Astrocyte (in vitro differentiated cells and primary cell): ENCODE results near the gene FBXW9. TPM values are rescaled to one million over a fixed set of nuclear protein-coding genes. Genes with fewer than 3 reads are reported as not detected.

Experiments used
- DNase-seq: peaks from one replicate; pipeline ENCODE4 v3.0.0-alpha.2; 2010; ENCODE audit warnings: low read depth
- FAIRE-seq: peaks from 2 replicates; lab custom pipeline; 2011; peaks lifted over from hg19 to GRCh38; lab: Jason Lieb, UNC
- H2AFZ ChIP-seq: 2 replicates; pipeline ENCODE4 v1.6.0; 2012; ENCODE audit warnings: low read depth, low read length, inconsistent platforms
- H3K27ac ChIP-seq: 2 replicates; pipeline ENCODE4 v1.5.1; 2011; ENCODE audit warnings: low read depth, low read length, inconsistent platforms
- H3K27me3 ChIP-seq: 2 replicates; pipeline ENCODE4 v1.6.0; 2011; ENCODE audit warnings: low read length, inconsistent platforms; ENCODE audit not compliant: insufficient read depth
- H3K36me3 ChIP-seq: 2 replicates; pipeline ENCODE4 v1.5.1; 2011; ENCODE audit warnings: low read length, inconsistent platforms; ENCODE audit not compliant: insufficient read depth
- H3K4me1 ChIP-seq: 2 replicates; pipeline ENCODE4 v1.5.1; 2011; ENCODE audit warnings: low read length, inconsistent platforms; ENCODE audit not compliant: insufficient read depth
- H3K4me2 ChIP-seq: 2 replicates; pipeline ENCODE4 v1.6.0; 2012; ENCODE audit warnings: low read length, inconsistent platforms
- H3K4me3 ChIP-seq: 2 replicates; pipeline ENCODE4 v1.5.1; 2011; ENCODE audit warnings: low read depth, mild to moderate bottlenecking, low read length, inconsistent platforms; ENCODE audit not compliant: insufficient read depth
- H3K79me2 ChIP-seq: 2 replicates; pipeline ENCODE4 v1.6.0; 2012; ENCODE audit warnings: mild to moderate bottlenecking, low read length, inconsistent platforms; ENCODE audit not compliant: insufficient read depth
- H3K9ac ChIP-seq: 2 replicates; pipeline ENCODE4 v1.6.0; 2012; ENCODE audit warnings: mild to moderate bottlenecking, low read length, inconsistent platforms
- H3K9me3 ChIP-seq: 2 replicates; pipeline ENCODE4 v1.5.1; 2012; ENCODE audit warnings: low read depth, mild to moderate bottlenecking, low read length, inconsistent platforms; ENCODE audit not compliant: insufficient read depth
- H4K20me1 ChIP-seq: 2 replicates; pipeline ENCODE4 v1.6.0; 2012; ENCODE audit warnings: low read length, inconsistent platforms; ENCODE audit not compliant: insufficient read depth
- H3K27ac Mint-ChIP-seq: one replicate; pipeline ENCODE4 v1.8.0; 2021; ENCODE audit warnings: mild to moderate bottlenecking, mixed read lengths; ENCODE audit not compliant: unreplicated experiment
- H3K27me3 Mint-ChIP-seq: one replicate; pipeline ENCODE4 v1.8.0; 2021; ENCODE audit warnings: low read depth, mixed read lengths; ENCODE audit not compliant: unreplicated experiment
- H3K36me3 Mint-ChIP-seq: one replicate; pipeline ENCODE4 v1.8.0; 2021; ENCODE audit warnings: low read depth, mixed read lengths; ENCODE audit not compliant: unreplicated experiment
- H3K4me1 Mint-ChIP-seq: one replicate; pipeline ENCODE4 v1.8.0; 2021; ENCODE audit warnings: low read depth, mixed read lengths; ENCODE audit not compliant: unreplicated experiment
- H3K4me3 Mint-ChIP-seq: one replicate; pipeline ENCODE4 v1.8.0; 2021; ENCODE audit warnings: mild to moderate bottlenecking, moderate library complexity, mixed read lengths; ENCODE audit not compliant: unreplicated experiment
- H3K9me3 Mint-ChIP-seq: one replicate; pipeline ENCODE4 v1.8.0; 2021; ENCODE audit warnings: mild to moderate bottlenecking, mixed read lengths; ENCODE audit not compliant: unreplicated experiment
- EZH2 ChIP-seq: IDR thresholded peaks from 2 replicates; pipeline ENCODE4 v1.6.1; 2012; ENCODE audit warnings: mild to moderate bottlenecking, low read length, inconsistent platforms; ENCODE audit not compliant: insufficient read depth
- total RNA-seq: library from RNA; stranded (reverse); gene quantifications from 2 replicates; pipeline ENCODE4 v1.2.1, GENCODE V29; 2021
- TF ChIP-seq, protein P1 (sequence below): IDR thresholded peaks from 2 replicates; pipeline ENCODE4 v1.5.1; 2011; ENCODE audit warnings: low read depth, mild to moderate bottlenecking, inconsistent platforms, low read length, moderate library complexity; ENCODE audit not compliant: insufficient read depth

FBXW9 gene
- total RNA-seq, 1 donor from 2014 or later = 9.9 TPM

DNA sequence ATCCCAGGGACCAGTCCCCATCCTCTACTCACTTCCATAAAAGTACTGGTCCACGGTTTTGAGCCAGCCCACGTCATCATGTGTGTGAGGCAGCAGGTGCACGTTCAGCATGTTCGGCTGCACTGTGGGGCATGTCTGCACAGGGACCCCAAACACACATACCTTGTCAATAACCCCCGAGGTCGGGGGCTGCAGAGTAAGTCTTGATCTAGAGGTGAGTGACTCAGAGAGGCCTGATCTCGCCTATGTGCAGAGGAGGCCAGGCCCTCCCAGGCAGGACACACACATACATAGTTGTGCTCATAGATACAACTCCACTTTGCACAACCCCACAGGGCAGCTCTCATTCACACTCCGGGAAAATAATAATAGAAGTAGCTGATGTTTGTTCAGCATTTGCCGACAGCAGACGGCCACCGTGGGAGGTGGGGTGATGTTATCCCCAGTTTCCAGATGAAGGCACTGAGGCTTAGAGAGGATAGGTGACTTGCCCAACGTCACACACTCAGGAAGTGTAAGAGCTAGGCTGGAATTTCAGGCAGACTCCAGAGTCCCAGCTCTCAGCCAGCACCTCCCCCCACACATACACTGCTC is 30.7 kb downstream of the FBXW9 start:
- H3K4me3 Mint-ChIP-seq = peak overlapping the region; percentile 98
- TF ChIP-seq EZH2 = no peak
- TF ChIP-seq, protein P1, sequence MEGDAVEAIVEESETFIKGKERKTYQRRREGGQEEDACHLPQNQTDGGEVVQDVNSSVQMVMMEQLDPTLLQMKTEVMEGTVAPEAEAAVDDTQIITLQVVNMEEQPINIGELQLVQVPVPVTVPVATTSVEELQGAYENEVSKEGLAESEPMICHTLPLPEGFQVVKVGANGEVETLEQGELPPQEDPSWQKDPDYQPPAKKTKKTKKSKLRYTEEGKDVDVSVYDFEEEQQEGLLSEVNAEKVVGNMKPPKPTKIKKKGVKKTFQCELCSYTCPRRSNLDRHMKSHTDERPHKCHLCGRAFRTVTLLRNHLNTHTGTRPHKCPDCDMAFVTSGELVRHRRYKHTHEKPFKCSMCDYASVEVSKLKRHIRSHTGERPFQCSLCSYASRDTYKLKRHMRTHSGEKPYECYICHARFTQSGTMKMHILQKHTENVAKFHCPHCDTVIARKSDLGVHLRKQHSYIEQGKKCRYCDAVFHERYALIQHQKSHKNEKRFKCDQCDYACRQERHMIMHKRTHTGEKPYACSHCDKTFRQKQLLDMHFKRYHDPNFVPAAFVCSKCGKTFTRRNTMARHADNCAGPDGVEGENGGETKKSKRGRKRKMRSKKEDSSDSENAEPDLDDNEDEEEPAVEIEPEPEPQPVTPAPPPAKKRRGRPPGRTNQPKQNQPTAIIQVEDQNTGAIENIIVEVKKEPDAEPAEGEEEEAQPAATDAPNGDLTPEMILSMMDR = no peak
- H3K27ac ChIP-seq = no peak overlapping the region
- no peaks in the 10 kb centered on the region for H3K27me3 Mint-ChIP-seq
- peak overlapping the region; percentile 95 for H3K4me3 ChIP-seq
- no peaks in the 10 kb centered on the region for H3K9me3 ChIP-seq
- H3K4me1 Mint-ChIP-seq = peaks cover 23% of the 10 kb centered on the region
- no peak for DNase-seq
- H3K79me2 ChIP-seq = peaks cover 54% of the 10 kb centered on the region
- H3K4me1 ChIP-seq = peaks cover 21% of the 10 kb centered on the region
- H3K36me3 ChIP-seq = peaks cover 2% of the 10 kb centered on the region
- H3K27ac Mint-ChIP-seq = peak overlapping the region; percentile 84
- H3K36me3 Mint-ChIP-seq = peaks cover 7% of the 10 kb centered on the region
- no peaks in the 10 kb centered on the region for H3K9me3 Mint-ChIP-seq
- no peak for FAIRE-seq
- H2AFZ ChIP-seq = peak overlapping the region; percentile 78
- H3K27me3 ChIP-seq = no peaks in the 10 kb centered on the region
- H3K9ac ChIP-seq = peak overlapping the region; percentile 91
- peaks cover 14% of the 10 kb centered on the region for H4K20me1 ChIP-seq
- peak overlapping the region; percentile 95 for H3K4me2 ChIP-seq

DNA sequence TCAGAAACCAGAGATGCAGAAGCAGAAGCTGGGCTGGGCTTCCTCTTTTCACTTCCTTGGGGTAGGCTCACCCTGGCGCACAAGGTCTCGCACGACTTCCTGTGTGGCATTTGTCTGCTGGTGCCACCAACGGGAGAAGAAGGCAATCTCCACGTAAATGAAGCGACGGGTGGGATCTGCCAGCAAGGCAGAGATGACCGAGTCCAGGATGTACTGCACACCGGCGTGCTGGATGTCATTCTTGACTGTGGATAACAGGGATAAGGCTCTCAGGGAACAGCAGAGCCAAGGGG is 31.2 kb downstream of the FBXW9 start:
- Histone ChIP-seq H3K4me3 (no peak overlapping the region), H3K4me1 (peaks cover 16% of the 10 kb centered on the region), H3K9ac (no peak overlapping the region), H3K27me3 (no peaks in the 10 kb centered on the region), H2AFZ (no peak overlapping the region), H3K36me3 (peaks cover 2% of the 10 kb centered on the region), H3K79me2 (peaks cover 49% of the 10 kb centered on the region), H3K9me3 (no peaks in the 10 kb centered on the region), H4K20me1 (peaks cover 14% of the 10 kb centered on the region), H3K27ac (no peak overlapping the region), H3K4me2 (peak overlapping the region; percentile 95)
- Mint-ChIP-seq H3K9me3 (no peaks in the 10 kb centered on the region), H3K27ac (no peak overlapping the region), H3K27me3 (no peaks in the 10 kb centered on the region), H3K4me1 (peaks cover 20% of the 10 kb centered on the region), H3K4me3 (peak overlapping the region; percentile 29), H3K36me3 (peaks cover 7% of the 10 kb centered on the region)
- FAIRE-seq (no peak), DNase-seq (no peak)
- TF ChIP-seq, protein P1 = no peak
- TF ChIP-seq EZH2 = no peak

DNA sequence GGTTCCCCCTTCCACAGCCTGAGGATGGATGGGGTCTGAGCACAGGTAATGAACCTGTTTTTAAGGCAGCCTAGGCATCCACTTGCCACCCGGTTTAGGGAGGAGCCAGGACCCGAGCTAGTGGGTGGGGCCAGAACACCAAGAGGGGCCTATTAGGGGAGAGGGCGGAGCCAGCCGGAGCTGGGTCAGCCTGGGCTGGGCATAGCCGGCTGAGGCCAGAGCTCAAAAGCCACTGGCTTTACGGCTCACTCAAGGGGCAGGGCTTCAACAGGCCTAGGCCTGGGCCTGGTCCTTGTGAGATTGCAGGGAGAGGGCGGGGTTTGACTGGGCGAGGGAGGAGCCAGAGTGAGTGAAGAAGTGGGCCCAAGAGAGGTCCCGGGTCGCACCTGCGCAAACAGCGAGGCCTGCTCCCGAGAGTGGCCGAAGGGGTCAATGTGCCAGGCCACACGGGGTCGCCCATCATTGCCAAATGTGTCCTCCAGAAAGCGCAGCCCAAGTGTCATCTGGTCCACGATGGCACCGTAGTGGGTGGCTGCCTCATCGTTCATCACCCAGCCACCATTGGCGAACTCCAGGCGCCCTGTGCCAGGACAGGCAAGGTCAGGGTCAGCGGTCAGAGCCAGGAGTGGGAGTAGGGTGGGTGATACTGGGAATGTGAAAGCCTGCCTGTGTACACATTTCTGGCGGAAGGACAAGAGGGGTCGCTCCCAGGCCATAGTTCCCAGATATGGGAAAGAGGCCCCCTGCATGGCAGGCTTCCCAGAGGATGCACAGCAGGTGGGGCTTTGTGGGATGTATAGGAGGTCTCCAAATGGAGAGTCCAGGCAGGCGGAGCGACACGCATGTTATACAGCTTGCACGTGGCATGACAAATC is 31.8 kb downstream of the FBXW9 start:
- TF ChIP-seq, protein P1 = no peak
- TF ChIP-seq EZH2 = no peak
- peak overlapping the region; percentile 29 for H3K4me3 Mint-ChIP-seq
- H3K36me3 Mint-ChIP-seq = peaks cover 10% of the 10 kb centered on the region

More for the DNA sequence above, 31.8 kb downstream of the FBXW9 start:
- Histone ChIP-seq H3K9ac (no peak overlapping the region), H3K27me3 (no peaks in the 10 kb centered on the region), H3K4me1 (peaks cover 13% of the 10 kb centered on the region), H3K27ac (no peak overlapping the region), H3K4me2 (no peak overlapping the region), H2AFZ (no peak overlapping the region), H3K9me3 (no peaks in the 10 kb centered on the region), H4K20me1 (peaks cover 14% of the 10 kb centered on the region), H3K4me3 (no peak overlapping the region), H3K36me3 (peaks cover 6% of the 10 kb centered on the region), H3K79me2 (peaks cover 44% of the 10 kb centered on the region)
- Mint-ChIP-seq H3K27me3 (no peaks in the 10 kb centered on the region), H3K27ac (no peak overlapping the region), H3K4me1 (peaks cover 20% of the 10 kb centered on the region), H3K9me3 (no peaks in the 10 kb centered on the region)
- FAIRE-seq (no peak), DNase-seq (no peak)
